H1 (cell line): ENCODE measurements around the gene ESPNL. TPM values are rescaled to one million over a fixed set of nuclear protein-coding genes. Genes with fewer than 3 reads are reported as not detected.
A peak's percentile ranks its signal among the peaks of the same experiment; 100 is the strongest.

Source experiments
- CEBPB ChIP-seq: IDR thresholded peaks from 2 replicates; pipeline ENCODE4 v1.6.1; 2012; ENCODE audit warnings: low read depth, low read length
- EZH2 ChIP-seq: fragments of 200-600 bp; sonication (generic); IDR thresholded peaks from 2 replicates; pipeline ENCODE4 v1.7.1; 2012; ENCODE audit warnings: low read depth, mild to moderate bottlenecking, moderate library complexity, low read length, inconsistent platforms; ENCODE audit not compliant: severe bottlenecking
- GABPA ChIP-seq: IDR thresholded peaks from 2 replicates; pipeline ENCODE4 v1.6.1; 2011; ENCODE audit warnings: mild to moderate bottlenecking, low read length, moderate library complexity, borderline replicate concordance; ENCODE audit not compliant: insufficient read depth
- PHF8 ChIP-seq: fragments of 200-600 bp; sonication (generic); conservative IDR thresholded peaks from 2 replicates; pipeline ENCODE4 v1.7.1; 2012; ENCODE audit warnings: low read depth, mild to moderate bottlenecking, inconsistent platforms, low read length, moderate library complexity
- POLR2A ChIP-seq, 2 experiments: IDR thresholded peaks; 1 replicate in 1 of 2; 2 replicates in 1 of 2; pipeline ENCODE4 v1.6.1; 2011; ENCODE audit warnings: low read depth in 2 of 2, low read length in 2 of 2, mild to moderate bottlenecking in 2 of 2; ENCODE audit errors: control extremely low read depth in 1 of 2
- RAD21 ChIP-seq, 2 experiments: IDR thresholded peaks in 1 of 2; conservative IDR thresholded peaks in 1 of 2; 2 replicates each; pipeline ENCODE4 v1.6.1; 2011; ENCODE audit warnings: low read depth in 2 of 2, low read length in 2 of 2, improper control_type of control experiment in 1 of 2, inconsistent platforms in 1 of 2, mild to moderate bottlenecking in 1 of 2, moderate library complexity in 1 of 2
- RBBP5 ChIP-seq: IDR thresholded peaks from 2 replicates; pipeline ENCODE4 v1.7.1; 2012; ENCODE audit warnings: low read depth, mild to moderate bottlenecking, inconsistent platforms, low read length, moderate library complexity, borderline replicate concordance
- RFX5 ChIP-seq: IDR thresholded peaks from 2 replicates; pipeline ENCODE4 v1.6.1; 2011; ENCODE audit warnings: low read depth, low read length, improper control_type of control experiment, borderline replicate concordance
- RNF2 ChIP-seq: fragments of 200-900, 300-1000 bp; sonication (generic); IDR thresholded peaks from 2 replicates; pipeline ENCODE4 v1.7.1; 2016; ENCODE audit warnings: borderline replicate concordance, low read depth, mild to moderate bottlenecking, antibody characterized with exemption, low read length; ENCODE audit not compliant: poor library complexity, severe bottlenecking; ENCODE audit errors: missing control alignments
- SIX5 ChIP-seq: IDR thresholded peaks from 2 replicates; pipeline ENCODE4 v1.6.1; 2011; ENCODE audit warnings: mild to moderate bottlenecking, low read depth, low read length
- TAF7 ChIP-seq: optimal IDR thresholded peaks from 2 replicates; pipeline ENCODE3; 2011; ENCODE audit warnings: low read depth, mild to moderate bottlenecking, inconsistent platforms, low read length, moderate library complexity, borderline replicate concordance
- TEAD4 ChIP-seq: IDR thresholded peaks from 2 replicates; pipeline ENCODE4 v1.6.1; 2012; ENCODE audit warnings: low read depth, low read length, inconsistent platforms, mixed read lengths
- USF2 ChIP-seq: IDR thresholded peaks from 2 replicates; pipeline ENCODE4 v1.6.1; 2011; ENCODE audit warnings: low read length, improper control_type of control experiment
- YY1 ChIP-seq: IDR thresholded peaks from 2 replicates; pipeline ENCODE4 v1.6.1; 2011; ENCODE audit warnings: low read depth, mild to moderate bottlenecking, low read length
- polyA plus RNA-seq, 7 experiments: library from polyadenylated mRNA; depleted of rRNA in 3 of 7; stranded (reverse) in 5 of 7; unstranded in 2 of 7; fragments of >200 nt in 5 of 7; fragments of 200-250 nt in 2 of 7; gene quantifications; 1 replicate in 5 of 7; 2 replicates in 1 of 7; 4 replicates in 1 of 7; pipeline versions ENCODE4 v1.2.1 to v1.2.3, GENCODE V29; 2011 to 2013; ENCODE audit warnings: missing spikeins in 2 of 7, mixed read lengths in 2 of 7
- total RNA-seq: library from RNA; stranded (reverse); fragmentation: NEBNext Ultra II Directional; extraction: Animal tissue kit (Norgen Biotek cat#: 25700); gene quantifications from 2 replicates; pipeline ENCODE4 v1.2.1, GENCODE V29; 2021
- TF ChIP-seq, protein P1 (sequence below), 3 experiments: IDR thresholded peaks; 1 replicate in 2 of 3; 2 replicates in 1 of 3; pipeline versions ENCODE4 v1.5.1 to v1.6.1; 2011; ENCODE audit warnings: low read length in 3 of 3, mild to moderate bottlenecking in 3 of 3, inconsistent platforms in 2 of 3, low read depth in 1 of 3, moderate library complexity in 1 of 3; ENCODE audit not compliant: insufficient read depth in 1 of 3; ENCODE audit errors: control extremely low read depth in 1 of 3

Gene ESPNL
- total and polyA plus RNA-seq, 2 of the 8 experiments (the other 6 are each of a cell fraction or from before 2014, with no cell fraction given): 0.68 to 1.3 TPM

- TF ChIP-seq, protein P1, sequence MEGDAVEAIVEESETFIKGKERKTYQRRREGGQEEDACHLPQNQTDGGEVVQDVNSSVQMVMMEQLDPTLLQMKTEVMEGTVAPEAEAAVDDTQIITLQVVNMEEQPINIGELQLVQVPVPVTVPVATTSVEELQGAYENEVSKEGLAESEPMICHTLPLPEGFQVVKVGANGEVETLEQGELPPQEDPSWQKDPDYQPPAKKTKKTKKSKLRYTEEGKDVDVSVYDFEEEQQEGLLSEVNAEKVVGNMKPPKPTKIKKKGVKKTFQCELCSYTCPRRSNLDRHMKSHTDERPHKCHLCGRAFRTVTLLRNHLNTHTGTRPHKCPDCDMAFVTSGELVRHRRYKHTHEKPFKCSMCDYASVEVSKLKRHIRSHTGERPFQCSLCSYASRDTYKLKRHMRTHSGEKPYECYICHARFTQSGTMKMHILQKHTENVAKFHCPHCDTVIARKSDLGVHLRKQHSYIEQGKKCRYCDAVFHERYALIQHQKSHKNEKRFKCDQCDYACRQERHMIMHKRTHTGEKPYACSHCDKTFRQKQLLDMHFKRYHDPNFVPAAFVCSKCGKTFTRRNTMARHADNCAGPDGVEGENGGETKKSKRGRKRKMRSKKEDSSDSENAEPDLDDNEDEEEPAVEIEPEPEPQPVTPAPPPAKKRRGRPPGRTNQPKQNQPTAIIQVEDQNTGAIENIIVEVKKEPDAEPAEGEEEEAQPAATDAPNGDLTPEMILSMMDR (IDR thresholded peaks at IDR 0.05; ENCODE audit: control extremely low read depth in 1 of 3, insufficient read depth in 1 of 3, low read depth in 1 of 3, low read length in 3 of 3): peak in 2 of 3 experiments; percentile 11 to 21; a peak in 3 of 4 replicates
- TF ChIP-seq RFX5 (no peak), TAF7 (no peak), TEAD4 (no peak), SIX5 (no peak), RAD21 (IDR thresholded peaks at IDR 0.05 in 1 of 2, conservative IDR thresholded peaks at IDR 0.05 in 1 of 2; ENCODE audit: low read depth in 2 of 2, low read length in 2 of 2) (peak; percentile 24 to 50; a peak in 3 of 4 replicates), GABPA (0 out of 2 replicates have a peak, but pooled peaks have one; percentile 10), CEBPB (no peak), RBBP5 (no peak), YY1 (no peak), POLR2A (IDR thresholded peaks at IDR 0.05; ENCODE audit: control extremely low read depth in 1 of 2, low read depth in 2 of 2, low read length in 2 of 2) (no peak), RNF2 (no peak), USF2 (no peak), EZH2 (no peak), PHF8 (no peak)
These were observed 20.5 kb downstream of the ESPNL start (continued) for GRCh38 chr2:238120463-238121298.
